ENCODE measurements around the gene CCDC33.

The CCDC33 gene

GRCh38 chr15:74326746-74327145, 90.6 kb downstream of the CCDC33 start:
- TF ChIP-seq USF1 (IDR thresholded peaks at IDR 0.05): no peak
- no peak for TF ChIP-seq FOXM1 (IDR thresholded peaks at IDR 0.05; ENCODE audit: borderline replicate concordance, low read depth)
- TF ChIP-seq CEBPB (IDR thresholded peaks at IDR 0.05): no peak
- no peak for TF ChIP-seq YY1 (IDR thresholded peaks at IDR 0.05; ENCODE audit: low read depth)
- TF ChIP-seq TEAD4 (IDR thresholded peaks at IDR 0.05): no peak
- no peak for TF ChIP-seq TAF1 (IDR thresholded peaks at IDR 0.05; ENCODE audit: low read depth)
- no peak for TF ChIP-seq MAX (IDR thresholded peaks at IDR 0.05)
- TF ChIP-seq ZBTB7A (IDR thresholded peaks at IDR 0.05; ENCODE audit: low read depth): no peak
- no peak for TF ChIP-seq NFIC (IDR thresholded peaks at IDR 0.05)
- TF ChIP-seq REST (IDR thresholded peaks at IDR 0.05; ENCODE audit: low read depth): no peak
- TF ChIP-seq EGR1 (IDR thresholded peaks at IDR 0.05): no peak
- TF ChIP-seq EP300 (IDR thresholded peaks at IDR 0.05; ENCODE audit: borderline replicate concordance): no peak
- no peak for TF ChIP-seq RAD21 (IDR thresholded peaks at IDR 0.05; ENCODE audit: low read depth)
- TF ChIP-seq CREB1 (IDR thresholded peaks at IDR 0.05; ENCODE audit: low read depth): no peak
- no peak for TF ChIP-seq TCF12 (IDR thresholded peaks at IDR 0.05; ENCODE audit: low read depth)

GRCh38 chr15:74327756-74328155, 91.6 kb downstream of the CCDC33 start:
- TF ChIP-seq ZBTB7A (IDR thresholded peaks at IDR 0.05; ENCODE audit: low read depth) (no peak), USF1 (IDR thresholded peaks at IDR 0.05) (no peak), EGR1 (IDR thresholded peaks at IDR 0.05) (no peak), TEAD4 (IDR thresholded peaks at IDR 0.05) (no peak), CREB1 (IDR thresholded peaks at IDR 0.05; ENCODE audit: low read depth) (no peak), YY1 (IDR thresholded peaks at IDR 0.05; ENCODE audit: low read depth) (no peak), EP300 (IDR thresholded peaks at IDR 0.05; ENCODE audit: borderline replicate concordance) (no peak)

GRCh38 chr15:74328331-74329056, 92.4 kb downstream of the CCDC33 start:
- TF ChIP-seq CREB1 (IDR thresholded peaks at IDR 0.05; ENCODE audit: low read depth) (no peak), TCF12 (IDR thresholded peaks at IDR 0.05; ENCODE audit: low read depth) (no peak), EP300 (IDR thresholded peaks at IDR 0.05; ENCODE audit: borderline replicate concordance) (no peak), CEBPB (IDR thresholded peaks at IDR 0.05) (no peak), REST (IDR thresholded peaks at IDR 0.05; ENCODE audit: low read depth) (no peak), FOXM1 (IDR thresholded peaks at IDR 0.05; ENCODE audit: borderline replicate concordance, low read depth) (no peak), ZBTB7A (IDR thresholded peaks at IDR 0.05; ENCODE audit: low read depth) (no peak), TEAD4 (IDR thresholded peaks at IDR 0.05) (no peak), EGR1 (IDR thresholded peaks at IDR 0.05) (no peak), YY1 (IDR thresholded peaks at IDR 0.05; ENCODE audit: low read depth) (no peak), RAD21 (IDR thresholded peaks at IDR 0.05; ENCODE audit: low read depth) (no peak), USF1 (IDR thresholded peaks at IDR 0.05) (no peak), MAX (IDR thresholded peaks at IDR 0.05) (no peak)

GRCh38 chr15:74330861-74331408, 94.8 kb downstream of the CCDC33 start:
- no peak for TF ChIP-seq EP300 (IDR thresholded peaks at IDR 0.05; ENCODE audit: borderline replicate concordance)
- TF ChIP-seq YY1 (IDR thresholded peaks at IDR 0.05; ENCODE audit: low read depth): no peak
- no peak for TF ChIP-seq ZBTB7A (IDR thresholded peaks at IDR 0.05; ENCODE audit: low read depth)
- TF ChIP-seq TEAD4 (IDR thresholded peaks at IDR 0.05): no peak
- no peak for TF ChIP-seq TCF12 (IDR thresholded peaks at IDR 0.05; ENCODE audit: low read depth)
- no peak for TF ChIP-seq CEBPB (IDR thresholded peaks at IDR 0.05)
- no peak for TF ChIP-seq REST (IDR thresholded peaks at IDR 0.05; ENCODE audit: low read depth)
- no peak for TF ChIP-seq NFIC (IDR thresholded peaks at IDR 0.05)
- TF ChIP-seq CREB1 (IDR thresholded peaks at IDR 0.05; ENCODE audit: low read depth): no peak
